ENCODE data around the gene SERPINB2.

- TF ChIP-seq YY1 (IDR thresholded peaks at IDR 0.05; ENCODE audit: insufficient read depth, insufficient read length) = no peak
- no peak for TF ChIP-seq ZNF274 (IDR thresholded peaks at IDR 0.05; ENCODE audit: low read depth, low read length)
- TF ChIP-seq SUZ12 (IDR thresholded peaks at IDR 0.05; ENCODE audit: extremely low read depth, insufficient read depth, insufficient read length) = no peak
Measured at GRCh38 chr18:63860531-63860930, 27.0 kb upstream of the SERPINB2 start.
